ENCODE measurements around the gene LTB4R2.

LTB4R2 gene

GRCh38 chr14:24338843-24339242 lies 28.9 kb downstream of the LTB4R2 start:
- peaks cover 56 to 61% of the 10 kb centered on the region in 2 experiments for H3K4me1 ChIP-seq (ENCODE audit: control insufficient read depth in 1 of 2, insufficient read depth in 1 of 2, low read depth in 1 of 2, low read length in 1 of 2)
- H3K4me3 ChIP-seq (ENCODE audit: low read depth in 1 of 2, low read length in 1 of 2) = peak overlapping the region; percentile 72 to 88
- H3K27me3 ChIP-seq = peaks cover 16% of the 10 kb centered on the region
- H3K36me3 ChIP-seq = peaks cover 33% of the 10 kb centered on the region
- H3K9me3 ChIP-seq = no peaks in the 10 kb centered on the region
- no peak for TF ChIP-seq CTCF (IDR thresholded peaks at IDR 0.05)
- peak overlapping the region; percentile 85 for H3K27ac ChIP-seq

- TF ChIP-seq CTCF (IDR thresholded peaks at IDR 0.05) = no peak
- H3K4me3 ChIP-seq (ENCODE audit: low read depth in 1 of 2, low read length in 1 of 2) = peak within 1 kb of the TSS; percentile 72 to 88
- peaks cover 50 to 55% of the 10 kb centered on the region in 2 experiments for H3K4me1 ChIP-seq (ENCODE audit: control insufficient read depth in 1 of 2, insufficient read depth in 1 of 2, low read depth in 1 of 2, low read length in 1 of 2)
- peak within 1 kb of the TSS; percentile 85 for H3K27ac ChIP-seq
- H3K9me3 ChIP-seq = no peaks in the 10 kb centered on the region
- peaks cover 9% of the 10 kb centered on the region for H3K27me3 ChIP-seq
- H3K36me3 ChIP-seq = peaks cover 33% of the 10 kb centered on the region
These were observed 29.6 kb downstream of the LTB4R2 start, which contains the start of gene RIPK3 for GRCh38 chr14:24339284-24340151. Gene RIPK3, minus strand, starts transcription at chr14:24339991. Its CDS starts 165 bp downstream, at chr14:24339826.

- no peak overlapping the region for H3K4me3 ChIP-seq (ENCODE audit: low read depth in 1 of 2, low read length in 1 of 2)
- H3K4me1 ChIP-seq (ENCODE audit: control insufficient read depth in 1 of 2, insufficient read depth in 1 of 2, low read depth in 1 of 2, low read length in 1 of 2) = peaks cover 39 to 44% of the 10 kb centered on the region in 2 experiments
- H3K36me3 ChIP-seq = peaks cover 33% of the 10 kb centered on the region
- no peaks in the 10 kb centered on the region for H3K27me3 ChIP-seq
- no peak overlapping the region for H3K27ac ChIP-seq
- TF ChIP-seq CTCF (IDR thresholded peaks at IDR 0.05) = no peak
- no peaks in the 10 kb centered on the region for H3K9me3 ChIP-seq
These were observed 30.7 kb downstream of the LTB4R2 start for GRCh38 chr14:24340606-24341005.

- Histone ChIP-seq H3K9me3 (no peaks in the 10 kb centered on the region), H3K4me3 (ENCODE audit: low read depth in 1 of 2, low read length in 1 of 2) (no peak overlapping the region), H3K36me3 (peaks cover 10% of the 10 kb centered on the region), H3K27ac (no peak overlapping the region), H3K4me1 (ENCODE audit: control insufficient read depth in 1 of 2, insufficient read depth in 1 of 2, low read depth in 1 of 2, low read length in 1 of 2) (peaks cover 20 to 23% of the 10 kb centered on the region in 2 experiments), H3K27me3 (peaks cover 6% of the 10 kb centered on the region)
- no peak for TF ChIP-seq CTCF (IDR thresholded peaks at IDR 0.05)
These were observed 32.9 kb downstream of the LTB4R2 start for GRCh38 chr14:24342889-24343288.

- peaks cover 9 to 12% of the 10 kb centered on the region in 2 experiments for H3K4me1 ChIP-seq (ENCODE audit: control insufficient read depth in 1 of 2, insufficient read depth in 1 of 2, low read depth in 1 of 2, low read length in 1 of 2)
- H3K9me3 ChIP-seq = no peaks in the 10 kb centered on the region
- H3K36me3 ChIP-seq = no peaks in the 10 kb centered on the region
- no peak overlapping the region for H3K4me3 ChIP-seq (ENCODE audit: low read depth in 1 of 2, low read length in 1 of 2)
- H3K27ac ChIP-seq = no peak overlapping the region
- TF ChIP-seq CTCF (IDR thresholded peaks at IDR 0.05) = no peak
- H3K27me3 ChIP-seq = peaks cover 8% of the 10 kb centered on the region
These were observed 34.1 kb downstream of the LTB4R2 start for GRCh38 chr14:24343795-24344660.
